ENCODE data around the gene CEP85L. TPM values are rescaled to one million over a fixed set of nuclear protein-coding genes. Genes with fewer than 3 reads are reported as not detected.

Gene CEP85L
- total RNA-seq, 1 donor from 2014 or later, result 19.3 TPM

- DNase-seq (ENCODE audit: low read depth) (no peak), FAIRE-seq (no peak)
- H2AFZ ChIP-seq (ENCODE audit: low read depth, low read length), result no peak overlapping the region
- no peaks in the 10 kb centered on the region for H3K27me3 ChIP-seq (ENCODE audit: insufficient read depth, low read length)
- H3K9ac ChIP-seq (ENCODE audit: low read length), result no peak overlapping the region
- no peak overlapping the region for H3K27ac ChIP-seq (ENCODE audit: low read depth, low read length)
- H3K9me3 Mint-ChIP-seq (ENCODE audit: unreplicated experiment), result no peaks in the 10 kb centered on the region
- H3K36me3 Mint-ChIP-seq (ENCODE audit: low read depth, unreplicated experiment), result no peaks in the 10 kb centered on the region
- H3K4me1 Mint-ChIP-seq (ENCODE audit: low read depth, unreplicated experiment), result peaks cover 10% of the 10 kb centered on the region
- TF ChIP-seq CTCF (IDR thresholded peaks at IDR 0.05; ENCODE audit: insufficient read depth, low read depth, low read length), result no peak
- TF ChIP-seq EZH2 (IDR thresholded peaks at IDR 0.05; ENCODE audit: insufficient read depth, low read length), result no peak
- H3K79me2 ChIP-seq (ENCODE audit: insufficient read depth, low read length), result peaks cover 21% of the 10 kb centered on the region
- H3K4me3 ChIP-seq (ENCODE audit: insufficient read depth, low read depth, low read length), result no peak overlapping the region
- no peaks in the 10 kb centered on the region for H3K27me3 Mint-ChIP-seq (ENCODE audit: low read depth, unreplicated experiment)
- H3K4me2 ChIP-seq (ENCODE audit: low read length), result no peak overlapping the region
- peaks cover 3% of the 10 kb centered on the region for H4K20me1 ChIP-seq (ENCODE audit: insufficient read depth, low read length)
- H3K27ac Mint-ChIP-seq (ENCODE audit: unreplicated experiment), result no peak overlapping the region
- H3K4me3 Mint-ChIP-seq (ENCODE audit: unreplicated experiment), result no peak overlapping the region
- no peaks in the 10 kb centered on the region for H3K36me3 ChIP-seq (ENCODE audit: insufficient read depth, low read length)
- no peaks in the 10 kb centered on the region for H3K9me3 ChIP-seq (ENCODE audit: insufficient read depth, low read depth, low read length)
- H3K4me1 ChIP-seq (ENCODE audit: insufficient read depth, low read length), result peaks cover 6% of the 10 kb centered on the region
Measured at GRCh38 chr6:118675225-118675624, 23.8 kb upstream of the CEP85L start.

GRCh38 chr6:118674772-118675171, 23.4 kb upstream of the CEP85L start:
- no peaks in the 10 kb centered on the region for H3K36me3 ChIP-seq (ENCODE audit: insufficient read depth, low read length)
- no peak overlapping the region for H2AFZ ChIP-seq (ENCODE audit: low read depth, low read length)
- H3K9me3 ChIP-seq (ENCODE audit: insufficient read depth, low read depth, low read length), result no peaks in the 10 kb centered on the region
- no peak overlapping the region for H3K9ac ChIP-seq (ENCODE audit: low read length)
- Mint-ChIP-seq H3K36me3 (ENCODE audit: low read depth, unreplicated experiment) (no peaks in the 10 kb centered on the region), H3K27ac (ENCODE audit: unreplicated experiment) (no peak overlapping the region), H3K4me3 (ENCODE audit: unreplicated experiment) (no peak overlapping the region), H3K9me3 (ENCODE audit: unreplicated experiment) (no peaks in the 10 kb centered on the region), H3K27me3 (ENCODE audit: low read depth, unreplicated experiment) (no peaks in the 10 kb centered on the region), H3K4me1 (ENCODE audit: low read depth, unreplicated experiment) (peaks cover 10% of the 10 kb centered on the region)
- H3K4me1 ChIP-seq (ENCODE audit: insufficient read depth, low read length), result peaks cover 6% of the 10 kb centered on the region
- no peak overlapping the region for H3K27ac ChIP-seq (ENCODE audit: low read depth, low read length)
- TF ChIP-seq EZH2 (IDR thresholded peaks at IDR 0.05; ENCODE audit: insufficient read depth, low read length) (no peak), CTCF (IDR thresholded peaks at IDR 0.05; ENCODE audit: insufficient read depth, low read depth, low read length) (no peak)
- no peak overlapping the region for H3K4me2 ChIP-seq (ENCODE audit: low read length)
- no peak for FAIRE-seq
- no peaks in the 10 kb centered on the region for H3K27me3 ChIP-seq (ENCODE audit: insufficient read depth, low read length)
- H3K4me3 ChIP-seq (ENCODE audit: insufficient read depth, low read depth, low read length), result no peak overlapping the region
- H3K79me2 ChIP-seq (ENCODE audit: insufficient read depth, low read length), result peaks cover 21% of the 10 kb centered on the region
- peaks cover 3% of the 10 kb centered on the region for H4K20me1 ChIP-seq (ENCODE audit: insufficient read depth, low read length)
- no peak for DNase-seq (ENCODE audit: low read depth)

- Histone ChIP-seq H3K36me3 (ENCODE audit: insufficient read depth, low read length) (no peaks in the 10 kb centered on the region), H3K9ac (ENCODE audit: low read length) (no peak overlapping the region), H3K4me3 (ENCODE audit: insufficient read depth, low read depth, low read length) (no peak overlapping the region), H3K4me2 (ENCODE audit: low read length) (no peak overlapping the region), H4K20me1 (ENCODE audit: insufficient read depth, low read length) (peaks cover 17% of the 10 kb centered on the region), H3K4me1 (ENCODE audit: insufficient read depth, low read length) (peaks cover 14% of the 10 kb centered on the region), H3K79me2 (ENCODE audit: insufficient read depth, low read length) (peaks cover 24% of the 10 kb centered on the region), H2AFZ (ENCODE audit: low read depth, low read length) (no peak overlapping the region), H3K27ac (ENCODE audit: low read depth, low read length) (no peak overlapping the region), H3K9me3 (ENCODE audit: insufficient read depth, low read depth, low read length) (no peaks in the 10 kb centered on the region), H3K27me3 (ENCODE audit: insufficient read depth, low read length) (no peaks in the 10 kb centered on the region)
- TF ChIP-seq EZH2 (IDR thresholded peaks at IDR 0.05; ENCODE audit: insufficient read depth, low read length) (no peak), CTCF (IDR thresholded peaks at IDR 0.05; ENCODE audit: insufficient read depth, low read depth, low read length) (no peak)
- Mint-ChIP-seq H3K4me3 (ENCODE audit: unreplicated experiment) (no peak overlapping the region), H3K27me3 (ENCODE audit: low read depth, unreplicated experiment) (no peaks in the 10 kb centered on the region), H3K9me3 (ENCODE audit: unreplicated experiment) (no peaks in the 10 kb centered on the region), H3K36me3 (ENCODE audit: low read depth, unreplicated experiment) (no peaks in the 10 kb centered on the region), H3K27ac (ENCODE audit: unreplicated experiment) (no peak overlapping the region), H3K4me1 (ENCODE audit: low read depth, unreplicated experiment) (peaks cover 16% of the 10 kb centered on the region)
- FAIRE-seq (no peak), DNase-seq (ENCODE audit: low read depth) (no peak)
Measured at GRCh38 chr6:118672678-118673077, 21.3 kb upstream of the CEP85L start.
